IMR-90 (cell line): ENCODE results near the gene RAB3GAP2. TPM values are rescaled to one million over a fixed set of nuclear protein-coding genes. Genes with fewer than 3 reads are reported as not detected.
A peak's percentile ranks its signal among the peaks of the same experiment; 100 is the strongest.

Source experiments
- ATAC-seq: fragments of 200-7000 bp; cut with Tn5 transposase; 2 replicates; pipeline ENCODE4 v1.9.1; 2020; ENCODE audit warnings: low read depth, mild to moderate bottlenecking, moderate library complexity
- BruUV-seq: library from RNA; stranded (reverse); fragments of 400-500 nt; replicated peaks from 2 replicates; lab custom pipeline; 2021; lab: Mats Ljungman, UMichigan
- CTCF ChIA-PET: fragments of 300-600 bp; formaldehyde crosslinking; extraction: SDS; loops from one replicate; lab custom pipeline; 2021; ENCODE audit warnings: antibody characterized with exemption; lab: Yijun Ruan, JAX
- POLR2A ChIA-PET: fragments of 300-600 bp; sonication (Branson Sonifier 250); formaldehyde crosslinking; loops from one replicate; lab custom pipeline; 2022; ENCODE audit warnings: antibody characterized with exemption; ENCODE audit not compliant: unreplicated experiment; lab: Charles Lee
- DNase-seq: peaks from one replicate; pipeline ENCODE4 v3.0.0; 2013
- H2AFZ ChIP-seq: replicated peaks from 2 replicates; pipeline ENCODE3; 2013; ENCODE audit warnings: low read length, mild to moderate bottlenecking; ENCODE audit not compliant: poor library complexity
- H2AK5ac ChIP-seq: 2 replicates; pipeline ENCODE4 v1.6.1; 2013; ENCODE audit warnings: low read depth, low read length, inconsistent platforms
- H2AK9ac ChIP-seq: replicated peaks from 2 replicates; pipeline ENCODE3; 2013; ENCODE audit warnings: mild to moderate bottlenecking, low read depth, low read length, moderate library complexity; ENCODE audit not compliant: poor library complexity
- H2BK120ac ChIP-seq: 2 replicates; pipeline ENCODE4 v1.6.1; 2013; ENCODE audit warnings: low read depth, low read length, inconsistent platforms
- H2BK15ac ChIP-seq: 3 replicates; pipeline ENCODE4 v1.6.1; 2013; ENCODE audit warnings: low read depth, low read length, inconsistent platforms
- H2BK20ac ChIP-seq: 2 replicates; pipeline ENCODE4 v1.6.1; 2013; ENCODE audit warnings: low read depth, mild to moderate bottlenecking, inconsistent platforms, low read length, moderate library complexity
- H2BK5ac ChIP-seq: 2 replicates; pipeline ENCODE4 v1.6.1; 2013; ENCODE audit warnings: mild to moderate bottlenecking, low read depth, low read length, inconsistent platforms; ENCODE audit not compliant: poor library complexity, severe bottlenecking
- H3K14ac ChIP-seq: replicated peaks from 2 replicates; pipeline ENCODE4 v1.6.1; 2013; ENCODE audit warnings: low read depth, low read length, inconsistent platforms
- H3K18ac ChIP-seq: 2 replicates; pipeline ENCODE4 v1.6.1; 2013; ENCODE audit warnings: low read depth, low read length, control low read depth
- H3K23ac ChIP-seq: 2 replicates; pipeline ENCODE4 v1.6.1; 2013; ENCODE audit warnings: low read depth, low read length, inconsistent platforms
- H3K27ac ChIP-seq: 2 replicates; pipeline ENCODE4 v1.5.1; 2013; ENCODE audit warnings: mild to moderate bottlenecking, control low read depth, low read length; ENCODE audit not compliant: insufficient read depth
- H3K27me3 ChIP-seq: 2 replicates; pipeline ENCODE4 v1.6.1; 2013; ENCODE audit warnings: low read length; ENCODE audit not compliant: control insufficient read depth, insufficient read depth
- H3K36me3 ChIP-seq: 2 replicates; pipeline ENCODE4 v1.6.1; 2013; ENCODE audit warnings: low read length, mixed read lengths; ENCODE audit not compliant: control insufficient read depth, insufficient read depth
- H3K4ac ChIP-seq: 2 replicates; pipeline ENCODE4 v1.6.1; 2013; ENCODE audit warnings: low read depth, low read length, inconsistent platforms
- H3K4me1 ChIP-seq: 2 replicates; pipeline ENCODE4 v1.6.1; 2013; ENCODE audit warnings: low read length, mixed read lengths; ENCODE audit not compliant: control insufficient read depth, insufficient read depth
- H3K4me2 ChIP-seq: 2 replicates; pipeline ENCODE4 v1.6.1; 2013; ENCODE audit warnings: low read depth, mild to moderate bottlenecking, control low read depth, low read length, moderate library complexity
- H3K4me3 ChIP-seq: 2 replicates; pipeline ENCODE4 v1.5.1; 2013; ENCODE audit warnings: low read depth, mild to moderate bottlenecking, control low read depth, low read length, moderate library complexity; ENCODE audit not compliant: insufficient read depth
- H3K56ac ChIP-seq: 2 replicates; pipeline ENCODE4 v1.6.1; 2013; ENCODE audit warnings: low read length, inconsistent platforms; ENCODE audit not compliant: insufficient read depth; ENCODE audit errors: extremely low read depth
- H3K79me1 ChIP-seq, 2 experiments: 2 replicates each; pipeline ENCODE4 v1.6.1; 2013; ENCODE audit warnings: low read length in 2 of 2, inconsistent platforms in 1 of 2, low read depth in 1 of 2
- H3K9ac ChIP-seq: 2 replicates; pipeline ENCODE4 v1.6.1; 2013; ENCODE audit warnings: low read depth, low read length, control low read depth
- H3K9me1 ChIP-seq: 2 replicates; pipeline ENCODE4 v1.6.1; 2013; ENCODE audit warnings: low read length, inconsistent platforms; ENCODE audit not compliant: insufficient read depth
- H3K9me3 ChIP-seq: 2 replicates; pipeline ENCODE4 v1.6.1; 2013; ENCODE audit warnings: low read length; ENCODE audit not compliant: control insufficient read depth, insufficient read depth
- H4K20me1 ChIP-seq: 2 replicates; pipeline ENCODE4 v1.6.1; 2013; ENCODE audit warnings: low read length, inconsistent platforms; ENCODE audit not compliant: insufficient read depth
- H4K5ac ChIP-seq: 2 replicates; pipeline ENCODE4 v1.6.1; 2013; ENCODE audit warnings: mild to moderate bottlenecking, low read depth, low read length, control low read depth
- H4K8ac ChIP-seq, 2 experiments: 2 replicates each; pipeline ENCODE4 v1.6.1; 2013; ENCODE audit warnings: low read depth in 2 of 2, low read length in 2 of 2, control low read depth in 1 of 2, inconsistent platforms in 1 of 2
- H4K91ac ChIP-seq: 2 replicates; pipeline ENCODE4 v1.6.1; 2013; ENCODE audit warnings: low read depth, low read length, inconsistent platforms; ENCODE audit not compliant: insufficient read depth
- BHLHE40 ChIP-seq: fragments of 150-350 bp; IDR thresholded peaks from 2 replicates; pipeline ENCODE4 v1.6.1; 2016; ENCODE audit warnings: mild to moderate bottlenecking, low read depth, low read length
- CEBPB ChIP-seq: IDR thresholded peaks from 2 replicates; pipeline ENCODE4 v1.6.1; 2012; ENCODE audit warnings: low read depth, low read length, improper control_type of control experiment
- CHD1 ChIP-seq: IDR thresholded peaks from 2 replicates; pipeline ENCODE4 v1.6.1; 2012; ENCODE audit warnings: low read depth, low read length, improper control_type of control experiment
- CTCF ChIP-seq: conservative IDR thresholded peaks from 2 replicates; pipeline ENCODE4 v1.5.1; 2012; ENCODE audit warnings: mild to moderate bottlenecking, low read depth, low read length, improper control_type of control experiment
- ELK1 ChIP-seq: fragments of 150-350 bp; IDR thresholded peaks from 2 replicates; pipeline ENCODE4 v1.6.1; 2016; ENCODE audit warnings: low read depth, mild to moderate bottlenecking, low read length, moderate library complexity, borderline replicate concordance
- FOS ChIP-seq: fragments of 150-350 bp; IDR thresholded peaks from 2 replicates; pipeline ENCODE4 v1.6.1; 2016; ENCODE audit warnings: low read depth, low read length
- MAFK ChIP-seq: IDR thresholded peaks from 2 replicates; pipeline ENCODE4 v1.6.1; 2012; ENCODE audit warnings: low read depth, low read length, improper control_type of control experiment
- MAZ ChIP-seq: IDR thresholded peaks from 2 replicates; pipeline ENCODE4 v1.6.1; 2012; ENCODE audit warnings: low read depth, mild to moderate bottlenecking, low read length, improper control_type of control experiment, moderate library complexity, borderline replicate concordance
- MXI1 ChIP-seq: IDR thresholded peaks from 2 replicates; pipeline ENCODE4 v1.6.1; 2012; ENCODE audit warnings: low read depth, mild to moderate bottlenecking, low read length, moderate library complexity, borderline replicate concordance
- NFE2L2 ChIP-seq: fragments of 150-350 bp; IDR thresholded peaks from 2 replicates; pipeline ENCODE4 v1.6.1; 2016; ENCODE audit warnings: low read depth, mild to moderate bottlenecking, low read length
- POLR2A ChIP-seq: IDR thresholded peaks from 2 replicates; pipeline ENCODE4 v1.6.1; 2012; ENCODE audit warnings: mild to moderate bottlenecking, low read depth, low read length
- RAD21 ChIP-seq: IDR thresholded peaks from 2 replicates; pipeline ENCODE4 v1.6.1; 2012; ENCODE audit warnings: low read length, improper control_type of control experiment
- RCOR1 ChIP-seq: IDR thresholded peaks from 2 replicates; pipeline ENCODE4 v1.6.1; 2012; ENCODE audit warnings: mild to moderate bottlenecking, low read length, improper control_type of control experiment; ENCODE audit not compliant: insufficient replicate concordance
- RFX5 ChIP-seq: IDR thresholded peaks from 2 replicates; pipeline ENCODE4 v1.8.0; 2012; ENCODE audit warnings: low read depth, mild to moderate bottlenecking, low read length, moderate library complexity
- SMC3 ChIP-seq: fragments of 150-350 bp; IDR thresholded peaks from 2 replicates; pipeline ENCODE4 v1.6.1; 2016; ENCODE audit warnings: low read depth, mild to moderate bottlenecking, antibody characterized with exemption, low read length, moderate library complexity
- USF2 ChIP-seq: fragments of 150-350 bp; IDR thresholded peaks from 2 replicates; pipeline ENCODE4 v1.6.1; 2017; ENCODE audit warnings: mild to moderate bottlenecking, antibody characterized with exemption, low read length, low read depth
- WGBS, 2 experiments: methylation state at CpG; one replicate each; pipeline versions ENCODE4 v1.1.5 to v1.1.7; 2013; ENCODE audit warnings: missing lambda C conversion rate in 2 of 2; ENCODE audit not compliant: insufficient read length in 1 of 2; ENCODE audit errors: extremely low coverage in 2 of 2; 5-methylcytosine and 5-hydroxymethylcytosine counted together
- dilution Hi-C: fragments of 300-500 bp; cut with HindIII; formaldehyde crosslinking; loops from one replicate; pipeline ENCODE4 v1.14.3; 2018; ENCODE audit warnings: low sequenced_read_pairs; ENCODE audit not compliant: unreplicated experiment
- in situ Hi-C: fragments of 300-500 bp; cut with MboI; formaldehyde crosslinking; loops from 3 replicates; pipeline ENCODE4 v1.14.3; 2019; ENCODE audit warnings: low sequenced_read_pairs, inconsistent platforms, mixed read lengths
- intact Hi-C: fragments of 100-400 bp; cut with micrococcal nuclease; formaldehyde crosslinking; loops from 2 replicates; pipeline ENCODE4 v1.10.0; 2022
- polyA plus RNA-seq, 3 experiments: library from polyadenylated mRNA; depleted of rRNA; stranded (reverse); fragments of >200 nt; gene quantifications; 2 replicates each; pipeline ENCODE4 v1.2.3, GENCODE V29; 2012; ENCODE audit warnings: low replicate concordance in 1 of 3
- total RNA-seq: library from RNA; depleted of rRNA; stranded (reverse); fragments of >200 nt; gene quantifications from 2 replicates; pipeline ENCODE4 v1.2.3, GENCODE V29; 2012

RAB3GAP2 gene
- total and polyA plus RNA-seq, 2 of the 4 experiments (the other 2 are of a cell fraction): 12.3 to 37.8 TPM

- Histone ChIP-seq H3K27me3 (no peaks in the 10 kb centered on the region), H3K9ac (no peak overlapping the region), H2BK15ac (no peak overlapping the region), H3K23ac (no peak overlapping the region), H3K18ac (no peak overlapping the region), H3K14ac (no peak overlapping the region), H4K20me1 (no peaks in the 10 kb centered on the region), H2AK5ac (no peak overlapping the region), H3K9me1 (no peaks in the 10 kb centered on the region; the same call in 1 of the 2 replicates), H2BK5ac (no peak overlapping the region), H2BK120ac (no peak overlapping the region), H3K4me1 (peaks cover 2% of the 10 kb centered on the region; the same call in 1 of the 2 replicates), H3K56ac (no peak overlapping the region), H3K9me3 (no peaks in the 10 kb centered on the region), H2AFZ (no peak overlapping the region), H3K27ac (no peak overlapping the region), H2BK20ac (no peak overlapping the region), H2AK9ac (no peak overlapping the region), H3K79me1 (no peaks in the 10 kb centered on the region; a peak in 2 of 4 replicates), H3K4me2 (no peak overlapping the region), H3K36me3 (peaks cover 27% of the 10 kb centered on the region), H3K4me3 (no peak overlapping the region), H4K91ac (no peak overlapping the region), H3K4ac (no peak overlapping the region), H4K8ac (no peak overlapping the region), H4K5ac (no peak overlapping the region)
- POLR2A ChIA-PET: no interaction called here
- DNase-seq: peak; percentile 15
- no TSS peak for BruUV-seq
- dilution Hi-C loops: no loop called here
- intact Hi-C loops: loop anchor here (5.0 kb wide), 1 partner anchor 44 kb away; no protein-coding TSS in a partner anchor
- WGBS, 2 experiments: no CpG with 5 or more reads among the region's 3 CpGs
- TF ChIP-seq SMC3 (no peak), FOS (no peak), BHLHE40 (no peak), MAFK (no peak), NFE2L2 (no peak), RFX5 (no peak), MXI1 (no peak), RAD21 (no peak), CTCF (no peak), MAZ (no peak), USF2 (no peak), POLR2A (no peak), CEBPB (no peak), CHD1 (no peak), ELK1 (no peak), RCOR1 (no peak)
- peak; percentile 49 for ATAC-seq
- in situ Hi-C loops: no loop called here
- CTCF ChIA-PET: no interaction called here
Observed at GRCh38 chr1:220151454-220151853, 120.8 kb downstream of the RAB3GAP2 start.
